GM18508 (cell line): ENCODE measurements around the gene ALOX15B.
"Not testable (repeated sequence)": the region's sequence is repeated elsewhere in the genome, so short reads cannot be mapped to it uniquely, and the experiment has no call there.

Source experiments
- ATAC-seq: cut with Tn5 transposase; IDR thresholded peaks from one replicate; pipeline ENCODE4 v1.9.1; 2021; ENCODE audit warnings: moderate number of reproducible peaks; ENCODE audit not compliant: insufficient read depth, unreplicated experiment

Gene ALOX15B

DNA sequence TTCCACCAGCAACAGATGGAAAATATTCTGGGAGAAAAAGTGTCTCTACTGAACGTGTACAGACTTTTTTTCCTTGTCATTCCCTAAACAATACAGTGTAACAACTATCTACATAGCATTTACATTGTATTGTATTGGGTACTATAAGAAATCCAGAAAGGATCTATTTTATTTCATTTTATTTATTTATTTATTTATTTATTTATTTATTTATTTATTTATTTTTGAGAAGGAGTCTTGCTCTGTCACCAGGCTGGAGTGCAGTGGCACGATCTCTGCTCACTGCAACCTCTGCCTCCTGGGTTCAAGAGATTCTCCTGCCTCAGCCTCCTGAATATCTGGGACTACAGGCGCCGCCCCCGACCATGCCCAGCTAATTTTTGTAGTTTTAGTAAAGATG, 39.1 kb downstream of the ALOX15B start:
- not testable (repeated sequence) for ATAC-seq

DNA sequence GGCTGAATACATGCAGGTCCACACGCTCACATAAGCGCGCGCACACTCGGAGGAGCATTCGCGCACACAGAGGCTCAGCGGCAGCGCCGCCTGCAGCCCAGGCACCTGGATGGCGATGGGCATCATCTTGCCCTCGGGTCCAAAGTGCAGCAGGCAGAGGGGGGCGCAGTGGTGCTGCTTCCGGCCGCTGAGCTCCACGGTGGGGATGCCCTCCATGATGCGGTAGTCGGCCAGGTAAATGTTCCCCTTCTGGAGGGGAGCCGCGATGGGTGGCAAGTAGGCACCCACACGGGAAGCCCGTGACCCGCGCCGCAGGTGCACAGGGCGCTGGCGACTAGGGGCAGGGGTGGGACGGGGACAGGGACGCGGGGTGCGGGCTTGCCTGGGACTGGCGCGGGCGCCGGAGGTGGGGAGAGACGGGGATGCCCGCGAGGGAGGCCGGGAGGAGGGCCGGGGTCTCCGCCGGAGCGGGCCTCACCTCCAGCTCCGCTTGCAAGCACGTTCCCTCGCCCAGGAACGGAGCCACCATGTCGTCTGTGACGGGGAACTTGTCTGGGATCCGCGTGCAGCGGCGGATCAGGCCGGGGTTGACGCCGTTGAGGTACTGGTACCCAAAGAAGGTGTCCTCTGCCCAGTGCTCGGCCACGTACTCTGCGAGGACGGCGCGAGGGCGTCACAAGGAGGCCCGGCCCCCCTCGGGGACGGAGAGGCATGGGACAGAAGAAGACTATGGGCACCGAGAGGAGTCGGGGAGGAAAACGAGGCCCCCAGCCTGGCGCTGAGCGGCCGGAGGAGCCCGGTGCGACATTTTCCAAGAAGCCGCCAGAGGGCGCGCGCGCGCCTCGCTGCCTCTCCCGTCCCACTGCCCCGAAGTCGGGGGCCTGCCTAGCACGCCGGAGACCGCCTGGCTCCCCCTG, 40.7 kb downstream of the ALOX15B start:
- no peak for ATAC-seq

DNA sequence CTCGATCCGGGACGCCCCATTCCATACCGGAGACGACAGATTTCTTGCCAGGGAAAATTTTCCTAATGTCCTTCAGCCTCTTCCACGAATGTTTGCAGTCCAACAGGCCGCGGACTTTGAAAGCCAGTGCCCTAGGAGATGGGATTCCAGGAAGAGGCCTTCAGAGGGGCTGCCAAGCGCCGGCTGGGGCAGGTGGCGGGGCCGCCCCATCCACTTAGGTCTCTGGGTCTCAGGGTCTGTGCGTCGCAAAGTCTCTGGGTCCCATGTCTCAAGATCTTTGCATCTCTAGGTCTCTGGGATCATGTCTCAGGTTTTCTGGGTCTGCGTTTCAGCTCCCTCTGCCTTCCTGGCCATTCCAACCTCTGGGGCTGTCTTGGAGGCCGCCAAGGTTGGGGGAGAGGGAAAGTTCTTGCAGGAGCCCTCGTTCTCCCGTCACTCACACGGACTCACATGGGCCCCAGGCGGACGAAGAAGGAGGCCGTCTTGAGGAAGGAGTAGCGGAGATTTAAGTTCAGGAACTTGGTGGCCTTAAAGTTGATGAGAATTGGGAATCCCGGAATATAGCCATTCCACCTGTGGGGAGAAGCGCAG, 41.4 kb downstream of the ALOX15B start:
- no peak for ATAC-seq

DNA sequence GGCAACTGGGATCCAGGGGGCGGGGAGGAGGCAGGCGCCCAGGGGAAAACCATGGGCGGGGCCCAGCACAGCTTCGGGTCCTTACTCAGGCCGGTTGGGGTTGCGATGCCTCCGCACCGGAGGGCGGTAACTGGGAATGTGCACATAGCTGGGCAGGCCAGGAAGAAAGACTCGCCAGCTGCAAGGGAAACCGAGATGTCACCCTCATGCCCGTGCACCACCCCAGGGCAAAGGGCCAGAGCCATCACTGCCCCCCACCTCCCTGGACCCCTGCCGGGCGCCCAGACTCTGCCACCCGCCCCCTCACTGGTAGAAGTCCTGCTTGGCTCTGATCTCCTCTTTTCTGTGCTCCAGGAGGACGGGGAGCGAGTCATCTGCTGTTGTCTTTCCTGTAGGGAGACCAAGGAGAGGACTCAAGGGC, 42.0 kb downstream of the ALOX15B start:
- no peak for ATAC-seq

DNA sequence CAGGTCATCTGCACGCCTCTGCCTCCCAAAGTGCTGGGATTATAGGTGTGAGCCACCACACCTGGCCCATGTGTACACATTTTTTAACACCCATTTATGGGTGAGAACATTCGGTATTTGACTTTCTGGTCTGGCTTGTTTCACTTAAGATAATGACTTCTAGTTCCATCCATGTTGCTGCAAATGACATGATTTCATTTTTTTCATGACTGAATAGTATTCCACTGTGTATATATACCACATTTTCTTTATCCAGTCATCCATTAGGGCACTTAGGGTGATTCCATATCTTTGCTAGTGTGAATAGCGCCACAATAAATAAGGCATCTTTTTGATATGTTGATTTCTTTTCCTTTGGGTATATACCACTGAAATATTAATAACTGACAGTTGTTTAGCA, 43.0 kb downstream of the ALOX15B start:
- no peak for ATAC-seq

DNA sequence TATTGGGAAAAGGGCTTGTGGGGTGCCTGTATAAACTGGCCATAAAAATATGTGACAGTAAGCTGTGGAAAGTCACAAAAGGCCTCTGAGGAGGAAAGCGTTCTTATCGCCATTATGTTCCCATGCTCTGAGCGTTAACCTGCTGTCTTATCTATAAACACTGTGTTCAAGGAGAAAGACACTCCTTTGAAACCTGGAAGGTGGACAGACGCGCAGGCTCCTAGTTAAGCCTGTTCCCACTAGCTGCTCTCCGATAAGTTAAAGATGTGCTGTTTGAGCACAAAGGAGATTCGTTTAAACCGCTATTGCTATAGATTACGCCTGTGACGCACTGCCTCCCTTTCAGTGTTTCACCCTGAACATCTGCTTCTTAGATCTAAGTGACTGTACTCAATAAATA, 43.4 kb downstream of the ALOX15B start:
- no peak for ATAC-seq

DNA sequence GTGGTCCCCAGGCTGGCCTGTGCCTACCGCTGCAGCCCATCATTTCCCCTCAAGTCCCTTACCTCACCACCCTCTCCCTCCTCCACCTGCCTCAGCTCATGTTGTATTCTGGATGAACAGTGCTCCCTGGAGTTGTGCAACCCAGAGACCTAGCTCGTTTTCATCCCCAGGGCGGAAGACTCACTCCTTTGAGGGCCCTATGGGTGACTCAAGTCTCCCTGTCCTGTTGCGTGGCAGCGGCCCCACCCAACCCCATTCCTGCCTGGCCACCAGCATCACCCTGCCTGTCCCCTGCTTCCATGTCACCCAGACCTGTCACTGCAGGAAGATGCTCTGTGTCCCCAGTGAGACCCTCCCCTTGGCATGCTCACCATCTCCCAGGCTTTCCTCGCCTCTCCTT, 45.4 kb downstream of the ALOX15B start:
- no peak for ATAC-seq

DNA sequence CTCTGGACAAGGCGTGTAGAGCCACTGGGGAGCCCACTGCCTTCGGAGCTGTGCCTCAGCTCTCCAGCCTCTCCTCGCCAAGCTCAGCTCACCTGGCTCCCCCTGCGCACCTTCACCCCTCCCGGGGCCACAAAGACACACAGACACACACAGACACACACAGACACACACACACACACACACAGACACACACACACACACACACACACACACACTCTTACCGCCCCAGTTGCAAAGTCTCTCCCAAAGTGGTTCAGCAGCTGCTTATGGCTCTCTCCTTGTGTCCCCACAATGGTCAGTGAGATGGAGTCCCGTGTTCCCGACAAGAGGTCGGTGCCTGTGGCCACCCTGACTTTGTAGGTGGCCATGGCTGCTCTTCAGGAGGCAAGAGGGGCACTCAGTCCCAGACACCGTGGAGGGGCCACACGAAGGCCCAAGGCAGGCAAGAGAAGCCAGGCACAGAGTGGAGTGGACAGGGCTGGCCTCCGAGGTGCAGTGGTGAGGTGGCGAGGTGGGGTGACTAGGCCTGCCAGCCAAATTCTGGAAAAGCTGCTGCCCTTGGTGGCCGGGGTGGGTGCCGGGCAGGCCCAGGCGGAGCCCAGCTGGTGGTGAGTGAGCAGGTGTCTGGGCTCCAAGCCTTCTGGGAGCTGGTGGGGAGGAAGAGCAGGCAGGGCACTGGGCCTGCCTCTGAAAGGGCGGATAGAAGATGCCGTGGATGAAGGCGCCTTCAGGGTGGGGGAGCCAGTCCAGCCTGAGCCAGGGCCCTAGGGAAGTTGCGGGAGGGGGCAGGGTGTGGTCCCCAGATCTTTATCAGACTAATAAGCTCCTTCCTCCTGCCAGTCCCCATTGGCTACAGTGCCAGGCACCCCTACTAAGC, 48.5 kb downstream of the ALOX15B start, which contains the start of gene ALOX12B:
Gene ALOX12B, minus strand, starts transcription at position 642 of the 877 bp plus-strand sequence. Its CDS starts 274 bp downstream, at position 368.
- no peak for ATAC-seq

DNA sequence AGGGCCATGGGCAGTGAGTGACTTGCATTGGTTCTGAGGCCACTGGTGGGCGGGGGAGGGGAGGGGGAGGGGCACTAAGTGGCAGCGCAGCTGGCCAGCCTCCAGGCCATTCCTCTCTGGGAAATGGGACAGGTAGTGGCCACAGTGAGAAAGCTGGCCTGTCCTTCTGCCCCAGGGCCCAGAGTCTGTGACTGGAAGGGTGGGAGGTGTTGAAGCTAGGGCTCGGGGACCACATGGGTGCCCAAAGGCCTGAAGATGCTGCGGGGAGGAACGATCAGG, 49.0 kb downstream of the ALOX15B start:
- no peak for ATAC-seq

DNA sequence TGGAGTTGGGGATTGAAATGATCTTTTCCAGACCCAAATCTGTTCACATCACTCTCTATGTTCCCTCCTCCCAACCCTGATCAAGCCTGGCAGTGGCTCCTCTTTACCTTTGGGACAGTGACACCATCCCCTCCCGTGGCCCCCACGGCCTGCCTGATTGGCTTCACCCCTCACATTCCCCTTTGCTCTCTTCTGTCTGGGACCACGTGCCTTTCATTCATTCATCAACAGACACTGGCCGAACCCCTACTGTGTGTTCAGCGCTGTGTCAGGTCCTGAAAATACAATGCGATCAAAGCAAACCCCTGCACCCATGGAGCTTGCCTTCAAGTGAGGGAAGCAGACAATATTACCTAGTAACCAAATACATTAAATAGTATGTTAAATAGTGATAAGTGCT, 50.9 kb downstream of the ALOX15B start:
- ATAC-seq = no peak

DNA sequence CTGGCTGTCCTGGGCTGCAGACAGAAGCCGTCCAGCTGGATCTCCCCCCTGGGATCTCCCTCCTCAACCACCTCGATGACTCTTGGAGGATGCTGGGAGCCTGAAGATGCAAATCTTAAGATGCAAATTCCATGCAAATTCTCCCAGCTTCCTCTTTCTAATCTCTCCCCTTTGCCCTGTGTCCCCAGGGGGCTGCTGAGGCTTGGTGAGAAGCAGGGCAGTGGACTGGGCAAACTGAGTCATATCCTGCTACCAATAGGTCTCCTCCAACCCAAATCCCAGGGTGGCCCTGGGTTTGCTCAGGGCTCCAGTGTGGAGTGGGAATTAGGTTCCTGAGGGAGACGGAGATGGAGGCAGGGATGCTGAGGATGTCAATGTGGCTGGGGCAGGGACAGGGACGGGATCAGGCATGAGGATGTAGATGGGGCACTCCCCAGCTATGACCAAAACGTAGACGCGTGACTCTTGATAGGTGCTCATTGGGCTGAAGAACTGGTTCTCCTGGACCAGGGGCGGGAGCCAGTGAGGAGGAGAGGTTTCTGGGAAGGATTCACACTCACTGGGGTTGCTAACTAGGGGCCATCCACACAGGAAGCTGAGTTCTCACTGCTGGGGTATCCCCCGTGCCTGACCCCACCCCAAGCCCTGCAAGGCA, 52.3 kb downstream of the ALOX15B start:
- no peak for ATAC-seq

DNA sequence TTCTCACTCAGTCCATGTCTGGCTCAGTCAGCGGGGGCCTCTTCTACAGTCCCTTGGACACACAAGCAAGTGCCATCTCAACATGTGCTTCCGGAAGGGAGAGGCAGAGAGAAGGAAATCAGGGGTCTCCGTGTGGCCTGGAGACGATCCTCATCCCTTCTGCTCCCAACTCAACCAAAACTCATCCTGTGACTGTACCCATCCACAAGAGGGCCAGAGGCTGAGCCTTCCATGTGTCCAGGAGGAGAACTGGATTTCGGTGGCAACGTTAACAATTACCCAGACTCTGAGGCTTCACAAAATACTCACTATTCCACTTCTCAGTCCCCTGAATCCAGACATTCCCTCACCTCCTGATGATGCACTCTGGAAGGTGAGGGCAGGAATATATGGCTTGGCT, 56.5 kb downstream of the ALOX15B start:
- no peak for ATAC-seq

DNA sequence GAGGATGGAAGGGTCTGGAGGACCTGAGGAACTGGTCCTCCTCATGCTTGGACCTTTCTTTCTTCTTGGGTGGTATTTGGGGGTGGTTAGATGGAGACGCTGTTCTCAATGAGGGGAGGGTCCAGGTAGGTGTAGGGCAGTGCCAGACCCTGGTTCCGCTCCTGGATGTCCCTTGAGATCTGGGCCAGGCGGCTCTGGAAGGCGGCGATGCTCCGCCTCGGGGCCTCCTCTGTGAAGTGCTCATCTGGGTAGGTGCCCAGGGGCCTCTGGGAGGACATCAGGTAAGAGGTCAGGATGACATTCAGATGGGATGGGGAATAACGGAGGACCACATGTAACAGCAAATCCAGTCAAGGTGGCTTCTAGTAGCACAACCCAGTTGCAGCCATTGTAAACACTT, 57.7 kb downstream of the ALOX15B start:
- ATAC-seq = no peak
